ENCODE measurements around the gene ATP8B3.

DNA sequence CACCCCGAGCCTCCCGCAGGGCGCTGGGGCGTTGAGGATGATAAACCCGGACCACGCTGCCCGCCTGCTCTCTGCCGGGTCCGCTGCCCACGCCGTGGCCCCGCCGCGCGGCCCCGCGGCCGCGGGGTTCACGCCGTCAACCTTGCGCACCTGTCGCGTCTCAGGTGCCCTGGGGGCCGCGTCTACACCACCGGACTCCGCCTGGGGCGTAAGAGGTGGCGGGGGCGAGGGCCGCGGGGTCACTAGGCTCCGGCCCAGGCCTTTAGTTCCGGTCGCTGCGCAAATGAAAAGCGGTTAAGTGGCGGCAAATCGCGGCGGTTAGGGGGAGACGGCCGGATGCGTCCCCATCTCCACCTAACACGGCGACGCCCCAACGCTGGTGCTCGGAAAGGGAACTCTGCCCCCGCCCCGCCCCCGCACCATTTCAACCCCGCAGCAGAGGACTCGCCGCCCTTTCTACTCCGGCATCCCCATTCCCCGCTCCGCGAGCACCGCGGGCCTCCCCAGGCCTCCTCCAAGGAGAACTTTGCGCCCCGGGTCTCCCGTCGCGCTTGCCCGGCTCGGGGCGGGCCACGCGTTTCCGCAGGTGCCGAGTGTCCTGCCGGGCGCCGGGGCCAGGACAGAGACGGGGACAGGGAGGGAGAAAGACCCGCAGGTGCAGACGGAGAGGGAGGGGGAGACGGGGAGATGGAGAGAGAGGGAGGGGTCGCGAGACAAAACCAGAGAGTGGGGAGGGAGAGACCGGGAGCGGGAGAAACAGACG lies 54.4 kb downstream of the ATP8B3 start:
- TF ChIP-seq, protein P1, sequence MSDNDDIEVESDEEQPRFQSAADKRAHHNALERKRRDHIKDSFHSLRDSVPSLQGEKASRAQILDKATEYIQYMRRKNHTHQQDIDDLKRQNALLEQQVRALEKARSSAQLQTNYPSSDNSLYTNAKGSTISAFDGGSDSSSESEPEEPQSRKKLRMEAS (IDR thresholded peaks at IDR 0.05): no peak
- TF ChIP-seq, protein P2, sequence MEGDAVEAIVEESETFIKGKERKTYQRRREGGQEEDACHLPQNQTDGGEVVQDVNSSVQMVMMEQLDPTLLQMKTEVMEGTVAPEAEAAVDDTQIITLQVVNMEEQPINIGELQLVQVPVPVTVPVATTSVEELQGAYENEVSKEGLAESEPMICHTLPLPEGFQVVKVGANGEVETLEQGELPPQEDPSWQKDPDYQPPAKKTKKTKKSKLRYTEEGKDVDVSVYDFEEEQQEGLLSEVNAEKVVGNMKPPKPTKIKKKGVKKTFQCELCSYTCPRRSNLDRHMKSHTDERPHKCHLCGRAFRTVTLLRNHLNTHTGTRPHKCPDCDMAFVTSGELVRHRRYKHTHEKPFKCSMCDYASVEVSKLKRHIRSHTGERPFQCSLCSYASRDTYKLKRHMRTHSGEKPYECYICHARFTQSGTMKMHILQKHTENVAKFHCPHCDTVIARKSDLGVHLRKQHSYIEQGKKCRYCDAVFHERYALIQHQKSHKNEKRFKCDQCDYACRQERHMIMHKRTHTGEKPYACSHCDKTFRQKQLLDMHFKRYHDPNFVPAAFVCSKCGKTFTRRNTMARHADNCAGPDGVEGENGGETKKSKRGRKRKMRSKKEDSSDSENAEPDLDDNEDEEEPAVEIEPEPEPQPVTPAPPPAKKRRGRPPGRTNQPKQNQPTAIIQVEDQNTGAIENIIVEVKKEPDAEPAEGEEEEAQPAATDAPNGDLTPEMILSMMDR (IDR thresholded peaks at IDR 0.05): no peak
- no peak for TF ChIP-seq JUN (IDR thresholded peaks at IDR 0.05)
- TF ChIP-seq, protein P3, sequence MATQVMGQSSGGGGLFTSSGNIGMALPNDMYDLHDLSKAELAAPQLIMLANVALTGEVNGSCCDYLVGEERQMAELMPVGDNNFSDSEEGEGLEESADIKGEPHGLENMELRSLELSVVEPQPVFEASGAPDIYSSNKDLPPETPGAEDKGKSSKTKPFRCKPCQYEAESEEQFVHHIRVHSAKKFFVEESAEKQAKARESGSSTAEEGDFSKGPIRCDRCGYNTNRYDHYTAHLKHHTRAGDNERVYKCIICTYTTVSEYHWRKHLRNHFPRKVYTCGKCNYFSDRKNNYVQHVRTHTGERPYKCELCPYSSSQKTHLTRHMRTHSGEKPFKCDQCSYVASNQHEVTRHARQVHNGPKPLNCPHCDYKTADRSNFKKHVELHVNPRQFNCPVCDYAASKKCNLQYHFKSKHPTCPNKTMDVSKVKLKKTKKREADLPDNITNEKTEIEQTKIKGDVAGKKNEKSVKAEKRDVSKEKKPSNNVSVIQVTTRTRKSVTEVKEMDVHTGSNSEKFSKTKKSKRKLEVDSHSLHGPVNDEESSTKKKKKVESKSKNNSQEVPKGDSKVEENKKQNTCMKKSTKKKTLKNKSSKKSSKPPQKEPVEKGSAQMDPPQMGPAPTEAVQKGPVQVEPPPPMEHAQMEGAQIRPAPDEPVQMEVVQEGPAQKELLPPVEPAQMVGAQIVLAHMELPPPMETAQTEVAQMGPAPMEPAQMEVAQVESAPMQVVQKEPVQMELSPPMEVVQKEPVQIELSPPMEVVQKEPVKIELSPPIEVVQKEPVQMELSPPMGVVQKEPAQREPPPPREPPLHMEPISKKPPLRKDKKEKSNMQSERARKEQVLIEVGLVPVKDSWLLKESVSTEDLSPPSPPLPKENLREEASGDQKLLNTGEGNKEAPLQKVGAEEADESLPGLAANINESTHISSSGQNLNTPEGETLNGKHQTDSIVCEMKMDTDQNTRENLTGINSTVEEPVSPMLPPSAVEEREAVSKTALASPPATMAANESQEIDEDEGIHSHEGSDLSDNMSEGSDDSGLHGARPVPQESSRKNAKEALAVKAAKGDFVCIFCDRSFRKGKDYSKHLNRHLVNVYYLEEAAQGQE (IDR thresholded peaks at IDR 0.05): no peak
- no peak for TF ChIP-seq POLR2A (IDR thresholded peaks at IDR 0.05; ENCODE audit: low read length)
- TF ChIP-seq EP300 (IDR thresholded peaks at IDR 0.05): no peak
- TF ChIP-seq CBX8 (IDR thresholded peaks at IDR 0.05): no peak
- TF ChIP-seq, protein P4, sequence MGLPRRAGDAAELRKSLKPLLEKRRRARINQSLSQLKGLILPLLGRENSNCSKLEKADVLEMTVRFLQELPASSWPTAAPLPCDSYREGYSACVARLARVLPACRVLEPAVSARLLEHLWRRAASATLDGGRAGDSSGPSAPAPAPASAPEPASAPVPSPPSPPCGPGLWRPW (IDR thresholded peaks at IDR 0.05): no peak
- TF ChIP-seq, protein P5, sequence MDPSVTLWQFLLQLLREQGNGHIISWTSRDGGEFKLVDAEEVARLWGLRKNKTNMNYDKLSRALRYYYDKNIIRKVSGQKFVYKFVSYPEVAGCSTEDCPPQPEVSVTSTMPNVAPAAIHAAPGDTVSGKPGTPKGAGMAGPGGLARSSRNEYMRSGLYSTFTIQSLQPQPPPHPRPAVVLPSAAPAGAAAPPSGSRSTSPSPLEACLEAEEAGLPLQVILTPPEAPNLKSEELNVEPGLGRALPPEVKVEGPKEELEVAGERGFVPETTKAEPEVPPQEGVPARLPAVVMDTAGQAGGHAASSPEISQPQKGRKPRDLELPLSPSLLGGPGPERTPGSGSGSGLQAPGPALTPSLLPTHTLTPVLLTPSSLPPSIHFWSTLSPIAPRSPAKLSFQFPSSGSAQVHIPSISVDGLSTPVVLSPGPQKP (IDR thresholded peaks at IDR 0.05; ENCODE audit: low read depth, low read length): no peak
